Ishikawa (cell line): ENCODE data around the gene ARID4B.

Experiments used
- CEBPB ChIP-seq: IDR thresholded peaks from 2 replicates; pipeline ENCODE4 v1.6.1; 2012
- CREB1 ChIP-seq: IDR thresholded peaks from 2 replicates; pipeline ENCODE4 v1.6.1; 2012; ENCODE audit warnings: low read depth
- EGR1 ChIP-seq: IDR thresholded peaks from 2 replicates; pipeline ENCODE4 v1.6.1; 2012
- EP300 ChIP-seq: IDR thresholded peaks from 2 replicates; pipeline ENCODE4 v1.6.1; 2012; ENCODE audit warnings: borderline replicate concordance
- FOXM1 ChIP-seq: IDR thresholded peaks from 2 replicates; pipeline ENCODE4 v1.6.1; 2012; ENCODE audit warnings: low read depth, borderline replicate concordance
- MAX ChIP-seq: IDR thresholded peaks from 2 replicates; pipeline ENCODE4 v1.6.1; 2012
- NFIC ChIP-seq: IDR thresholded peaks from 2 replicates; pipeline ENCODE4 v1.6.1; 2012
- RAD21 ChIP-seq: IDR thresholded peaks from 2 replicates; pipeline ENCODE4 v1.6.1; 2012; ENCODE audit warnings: low read depth
- REST ChIP-seq: IDR thresholded peaks from 2 replicates; pipeline ENCODE4 v1.6.1; 2012; ENCODE audit warnings: low read depth, mild to moderate bottlenecking
- TAF1 ChIP-seq: IDR thresholded peaks from 2 replicates; pipeline ENCODE4 v1.6.1; 2012; ENCODE audit warnings: low read depth, mild to moderate bottlenecking
- TCF12 ChIP-seq: IDR thresholded peaks from 2 replicates; pipeline ENCODE4 v1.6.1; 2012; ENCODE audit warnings: low read depth
- TEAD4 ChIP-seq: IDR thresholded peaks from 2 replicates; pipeline ENCODE4 v1.6.1; 2012
- USF1 ChIP-seq: IDR thresholded peaks from 2 replicates; pipeline ENCODE4 v1.6.1; 2012
- YY1 ChIP-seq: IDR thresholded peaks from 2 replicates; pipeline ENCODE4 v1.6.1; 2012; ENCODE audit warnings: low read depth
- ZBTB7A ChIP-seq: IDR thresholded peaks from 2 replicates; pipeline ENCODE4 v1.6.1; 2012; ENCODE audit warnings: low read depth

The ARID4B gene

DNA sequence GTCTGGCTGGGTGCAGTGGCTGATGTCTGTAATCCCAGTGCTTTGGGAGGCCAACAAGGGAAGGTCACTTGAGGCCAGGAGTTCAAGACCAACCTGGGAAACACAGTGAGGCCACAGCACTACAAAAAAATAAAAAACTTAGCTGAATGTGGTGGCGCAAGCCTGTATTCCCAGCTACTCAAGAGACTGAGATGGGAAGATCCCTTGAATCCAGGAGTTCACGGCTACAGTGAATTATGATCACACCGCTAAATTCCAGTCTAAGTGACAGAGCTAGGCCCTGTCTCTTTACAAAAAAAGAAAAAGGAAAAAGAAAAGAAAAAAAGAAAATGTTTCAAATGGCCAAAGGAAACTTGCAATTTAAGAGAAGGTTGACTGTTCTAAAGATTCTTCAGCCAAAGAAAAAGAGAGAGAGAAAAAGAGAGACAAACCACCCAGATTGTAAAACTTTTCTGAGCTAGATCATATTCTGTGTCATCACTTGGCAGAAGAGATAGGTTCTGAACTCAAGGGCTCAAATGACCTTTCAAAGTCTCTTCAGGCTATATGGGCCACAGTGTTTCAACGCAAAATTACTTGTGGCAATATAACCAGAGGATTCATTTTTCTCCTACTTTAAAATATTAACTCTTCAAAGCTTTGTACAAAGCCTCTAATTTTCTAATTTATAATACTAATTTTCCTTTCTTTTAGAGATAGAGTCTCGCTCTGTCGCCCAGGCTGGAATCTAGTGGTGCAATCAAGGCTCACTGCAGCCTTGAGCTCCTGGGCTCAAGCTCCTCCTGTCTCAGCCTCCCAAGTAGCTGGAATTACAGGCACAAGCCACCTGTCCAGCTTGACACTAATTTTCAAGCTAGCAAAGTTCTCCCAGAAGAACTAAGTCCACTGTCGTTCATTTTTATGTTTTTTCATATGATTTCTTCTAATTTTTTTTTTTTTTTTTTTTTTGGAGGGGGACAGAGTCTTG is 20.5 kb downstream of the ARID4B start:
- no peak for TF ChIP-seq CREB1
- TF ChIP-seq MAX, result no peak
- no peak for TF ChIP-seq FOXM1
- no peak for TF ChIP-seq YY1
- no peak for TF ChIP-seq CEBPB
- TF ChIP-seq USF1, result no peak
- no peak for TF ChIP-seq ZBTB7A
- no peak for TF ChIP-seq TAF1

- TF ChIP-seq EP300 (no peak), TEAD4 (no peak), RAD21 (no peak), TCF12 (no peak), TAF1 (no peak), YY1 (no peak), FOXM1 (no peak), USF1 (no peak), EGR1 (no peak), NFIC (no peak), ZBTB7A (no peak), CREB1 (no peak), MAX (no peak), REST (no peak), CEBPB (no peak)
Measured at GRCh38 chr1:235304549-235305451, 23.2 kb downstream of the ARID4B start.

- TF ChIP-seq EGR1 (no peak), CEBPB (no peak), ZBTB7A (no peak), CREB1 (no peak), FOXM1 (no peak), RAD21 (no peak), TEAD4 (no peak), EP300 (no peak), NFIC (no peak), TCF12 (no peak)
Measured at GRCh38 chr1:235302143-235302542, 25.8 kb downstream of the ARID4B start.

DNA sequence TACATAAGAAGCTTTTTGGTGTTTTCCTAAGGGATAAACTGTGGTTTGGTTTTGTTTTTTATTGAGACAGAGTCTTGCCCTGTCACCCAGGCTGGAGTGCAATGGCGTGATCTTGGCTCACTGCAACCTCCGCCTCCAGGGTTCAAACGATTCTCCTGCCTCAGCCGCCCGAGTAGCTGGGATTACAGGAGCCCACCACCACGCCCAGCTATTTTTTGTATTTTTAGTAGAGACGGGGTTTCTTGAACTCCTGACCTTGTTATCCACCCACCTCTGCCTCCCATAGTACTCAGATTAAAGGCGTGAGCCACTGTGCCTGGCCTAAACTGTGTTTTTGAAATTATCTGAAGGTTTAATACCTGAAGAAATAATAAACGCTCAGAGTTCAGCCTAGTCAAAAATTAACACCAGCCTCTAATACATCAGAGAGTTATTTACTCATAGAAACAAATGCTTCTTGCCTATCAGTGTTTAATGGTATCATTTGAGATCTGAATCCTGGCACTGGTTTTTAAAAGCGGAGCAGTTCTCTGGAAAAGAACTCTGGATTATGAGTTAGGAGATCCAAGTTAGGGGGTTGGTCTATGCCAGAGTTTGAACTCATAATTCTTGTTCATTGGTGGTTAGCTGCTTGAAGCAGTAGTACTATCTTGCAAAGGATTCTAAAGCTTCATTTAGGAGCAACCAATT is 28.7 kb downstream of the ARID4B start:
- TF ChIP-seq USF1, result no peak
- no peak for TF ChIP-seq TAF1
- no peak for TF ChIP-seq YY1
- no peak for TF ChIP-seq EP300
- no peak for TF ChIP-seq MAX
- TF ChIP-seq RAD21, result no peak
- TF ChIP-seq FOXM1, result no peak
- no peak for TF ChIP-seq CEBPB
- TF ChIP-seq TCF12, result no peak
- TF ChIP-seq REST, result no peak
- no peak for TF ChIP-seq EGR1
- TF ChIP-seq TEAD4, result no peak
- no peak for TF ChIP-seq ZBTB7A
- TF ChIP-seq NFIC, result no peak
- no peak for TF ChIP-seq CREB1
